WTC11 (cell line): Measurements from ENCODE around the gene ADAMTS9. TPM values are rescaled to one million over a fixed set of nuclear protein-coding genes. Genes with fewer than 3 reads are reported as not detected.

Experiments
- ATAC-seq: fragments of 200-7000 bp; cut with Tn5 transposase; 2 replicates; pipeline ENCODE4 v1.10.0; 2021; ENCODE audit warnings: mild to moderate bottlenecking, moderate library complexity
- CTCF ChIA-PET: fragments of 300-600 bp; sonication (Branson Sonifier 250); formaldehyde crosslinking; loops from one replicate; lab custom pipeline; 2021; ENCODE audit warnings: antibody characterized with exemption; lab: Charles Lee
- POLR2A ChIA-PET: fragments of 350-600 bp; sonication (Branson Sonifier 250); formaldehyde crosslinking; loops from one replicate; lab custom pipeline; 2021; ENCODE audit warnings: antibody characterized with exemption; lab: Charles Lee
- DNase-seq: peaks from one replicate; pipeline ENCODE4 v3.0.0; 2021; ENCODE audit warnings: low spot score
- H3K27ac Mint-ChIP-seq: 2 replicates; pipeline ENCODE4 v1.8.0; 2021; ENCODE audit warnings: mixed read lengths
- H3K27me3 Mint-ChIP-seq: 2 replicates; pipeline ENCODE4 v1.8.0; 2021; ENCODE audit warnings: low read depth, mild to moderate bottlenecking, moderate library complexity, mixed read lengths
- H3K36me3 Mint-ChIP-seq: 2 replicates; pipeline ENCODE4 v1.8.0; 2021; ENCODE audit warnings: mixed read lengths
- H3K4me1 Mint-ChIP-seq: 2 replicates; pipeline ENCODE4 v1.8.0; 2022; ENCODE audit warnings: mixed read lengths
- H3K4me3 Mint-ChIP-seq: 2 replicates; pipeline ENCODE4 v1.8.0; 2021; ENCODE audit warnings: mild to moderate bottlenecking, moderate library complexity, mixed read lengths
- H3K9me3 Mint-ChIP-seq: 2 replicates; pipeline ENCODE4 v1.8.0; 2021; ENCODE audit warnings: mixed read lengths
- FOXK1 ChIP-seq: sonication (generic); formaldehyde crosslinking; IDR thresholded peaks from 2 replicates; pipeline ENCODE4 v1.8.0; 2022; ENCODE audit warnings: mild to moderate bottlenecking, moderate library complexity, missing genetic modification reagents
- KAT7 ChIP-seq: sonication (generic); formaldehyde crosslinking; IDR thresholded peaks from 2 replicates; pipeline ENCODE4 v1.8.1; 2023; ENCODE audit warnings: missing genetic modification reagents, mild to moderate bottlenecking, borderline replicate concordance
- ZNF263 ChIP-seq: sonication (generic); formaldehyde crosslinking; IDR thresholded peaks from 2 replicates; pipeline ENCODE4 v1.8.1; 2022; ENCODE audit warnings: low read depth, mild to moderate bottlenecking, moderate library complexity, missing genetic modification reagents
- ZNF317 ChIP-seq: sonication (generic); formaldehyde crosslinking; IDR thresholded peaks from 2 replicates; pipeline ENCODE4 v1.8.1; 2023; ENCODE audit warnings: low read depth, mild to moderate bottlenecking, moderate library complexity, missing genetic modification reagents, borderline replicate concordance
- ZNF396 ChIP-seq: fragments of 250-450 bp; sonication (Bioruptor Pico); IDR thresholded peaks from 2 replicates; pipeline ENCODE4 v1.8.0; 2021; ENCODE audit warnings: mild to moderate bottlenecking, moderate library complexity, borderline replicate concordance
- ZNF671 ChIP-seq: fragments of 250-450 bp; sonication (Bioruptor Pico); IDR thresholded peaks from 2 replicates; pipeline ENCODE4 v1.8.0; 2021; ENCODE audit warnings: mild to moderate bottlenecking
- total RNA-seq: library from RNA; stranded (reverse); gene quantifications from 3 replicates; pipeline ENCODE4 v1.2.3, GENCODE V29; 2021
- TF ChIP-seq, protein P1 (sequence below): sonication (generic); formaldehyde crosslinking; IDR thresholded peaks from 2 replicates; pipeline ENCODE4 v1.8.0; 2022; ENCODE audit warnings: mild to moderate bottlenecking, missing genetic modification reagents
- TF ChIP-seq, protein P2 (sequence below): fragments of 250-450 bp; sonication (Bioruptor Pico); IDR thresholded peaks from 2 replicates; pipeline ENCODE4 v2.1.2; 2022; ENCODE audit warnings: mild to moderate bottlenecking, moderate library complexity
- TF ChIP-seq, protein P3 (sequence below): sonication (generic); formaldehyde crosslinking; IDR thresholded peaks from 2 replicates; pipeline ENCODE4 v1.8.1; 2022; ENCODE audit warnings: missing genetic modification reagents, borderline replicate concordance
- TF ChIP-seq, protein P4 (sequence below): fragments of 250-450 bp; sonication (Bioruptor Pico); IDR thresholded peaks from 2 replicates; pipeline ENCODE4 v1.9.0; 2021; ENCODE audit warnings: mild to moderate bottlenecking, borderline replicate concordance
- TF ChIP-seq, protein P5 (sequence below): sonication (generic); formaldehyde crosslinking; IDR thresholded peaks from 2 replicates; pipeline ENCODE4 v1.8.1; 2023; ENCODE audit warnings: mild to moderate bottlenecking, missing genetic modification reagents
- TF ChIP-seq, protein P6 (sequence below): sonication (generic); formaldehyde crosslinking; IDR thresholded peaks from 2 replicates; pipeline ENCODE4 v1.8.1; 2023; ENCODE audit warnings: mild to moderate bottlenecking, missing genetic modification reagents

Gene ADAMTS9
- total RNA-seq, 1 experiment from 2014 or later: 3.1 TPM

DNA sequence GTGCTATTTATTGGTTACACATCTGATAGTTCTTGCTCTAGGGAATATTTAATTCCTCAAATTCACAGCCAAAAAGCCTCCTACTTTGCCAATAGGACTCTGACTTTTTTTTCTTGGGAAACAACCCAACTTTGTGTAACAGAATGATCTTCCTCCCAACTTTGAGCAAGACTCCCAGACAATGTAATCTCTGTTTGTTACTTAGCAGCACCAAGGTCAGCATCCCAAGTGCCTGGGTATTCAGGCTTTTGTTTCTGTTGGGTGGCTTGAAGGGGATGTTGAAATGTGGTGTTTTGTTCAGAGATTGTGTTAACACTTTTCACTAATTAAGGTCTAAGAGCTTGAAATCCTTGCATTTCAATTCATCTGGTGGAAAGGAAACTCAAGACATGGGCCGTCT lies 115.8 kb downstream of the ADAMTS9 start:
- POLR2A ChIA-PET: no interaction called here
- Mint-ChIP-seq H3K9me3 (no peaks in the 10 kb centered on the region), H3K27ac (no peak overlapping the region), H3K4me3 (no peak overlapping the region), H3K36me3 (no peaks in the 10 kb centered on the region), H3K27me3 (no peaks in the 10 kb centered on the region), H3K4me1 (peaks cover 21% of the 10 kb centered on the region)
- TF ChIP-seq, protein P1, sequence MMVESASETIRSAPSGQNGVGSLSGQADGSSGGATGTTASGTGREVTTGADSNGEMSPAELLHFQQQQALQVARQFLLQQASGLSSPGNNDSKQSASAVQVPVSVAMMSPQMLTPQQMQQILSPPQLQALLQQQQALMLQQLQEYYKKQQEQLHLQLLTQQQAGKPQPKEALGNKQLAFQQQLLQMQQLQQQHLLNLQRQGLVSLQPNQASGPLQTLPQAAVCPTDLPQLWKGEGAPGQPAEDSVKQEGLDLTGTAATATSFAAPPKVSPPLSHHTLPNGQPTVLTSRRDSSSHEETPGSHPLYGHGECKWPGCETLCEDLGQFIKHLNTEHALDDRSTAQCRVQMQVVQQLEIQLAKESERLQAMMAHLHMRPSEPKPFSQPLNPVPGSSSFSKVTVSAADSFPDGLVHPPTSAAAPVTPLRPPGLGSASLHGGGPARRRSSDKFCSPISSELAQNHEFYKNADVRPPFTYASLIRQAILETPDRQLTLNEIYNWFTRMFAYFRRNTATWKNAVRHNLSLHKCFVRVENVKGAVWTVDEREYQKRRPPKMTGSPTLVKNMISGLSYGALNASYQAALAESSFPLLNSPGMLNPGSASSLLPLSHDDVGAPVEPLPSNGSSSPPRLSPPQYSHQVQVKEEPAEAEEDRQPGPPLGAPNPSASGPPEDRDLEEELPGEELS (CRISPR knock-in tag): no peak
- TF ChIP-seq, protein P2, sequence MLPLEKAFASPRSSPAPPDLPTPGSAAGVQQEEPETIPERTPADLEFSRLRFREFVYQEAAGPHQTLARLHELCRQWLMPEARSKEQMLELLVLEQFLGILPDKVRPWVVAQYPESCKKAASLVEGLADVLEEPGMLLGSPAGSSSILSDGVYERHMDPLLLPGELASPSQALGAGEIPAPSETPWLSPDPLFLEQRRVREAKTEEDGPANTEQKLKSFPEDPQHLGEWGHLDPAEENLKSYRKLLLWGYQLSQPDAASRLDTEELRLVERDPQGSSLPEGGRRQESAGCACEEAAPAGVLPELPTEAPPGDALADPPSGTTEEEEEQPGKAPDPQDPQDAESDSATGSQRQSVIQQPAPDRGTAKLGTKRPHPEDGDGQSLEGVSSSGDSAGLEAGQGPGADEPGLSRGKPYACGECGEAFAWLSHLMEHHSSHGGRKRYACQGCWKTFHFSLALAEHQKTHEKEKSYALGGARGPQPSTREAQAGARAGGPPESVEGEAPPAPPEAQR (CRISPR knock-in tag): no peak
- TF ChIP-seq, protein P3, sequence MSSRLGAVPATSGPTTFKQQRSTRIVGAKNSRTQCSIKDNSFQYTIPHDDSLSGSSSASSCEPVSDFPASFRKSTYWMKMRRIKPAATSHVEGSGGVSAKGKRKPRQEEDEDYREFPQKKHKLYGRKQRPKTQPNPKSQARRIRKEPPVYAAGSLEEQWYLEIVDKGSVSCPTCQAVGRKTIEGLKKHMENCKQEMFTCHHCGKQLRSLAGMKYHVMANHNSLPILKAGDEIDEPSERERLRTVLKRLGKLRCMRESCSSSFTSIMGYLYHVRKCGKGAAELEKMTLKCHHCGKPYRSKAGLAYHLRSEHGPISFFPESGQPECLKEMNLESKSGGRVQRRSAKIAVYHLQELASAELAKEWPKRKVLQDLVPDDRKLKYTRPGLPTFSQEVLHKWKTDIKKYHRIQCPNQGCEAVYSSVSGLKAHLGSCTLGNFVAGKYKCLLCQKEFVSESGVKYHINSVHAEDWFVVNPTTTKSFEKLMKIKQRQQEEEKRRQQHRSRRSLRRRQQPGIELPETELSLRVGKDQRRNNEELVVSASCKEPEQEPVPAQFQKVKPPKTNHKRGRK (CRISPR knock-in tag): no peak
- TF ChIP-seq ZNF671 (CRISPR knock-in tag): no peak
- no peak for TF ChIP-seq ZNF396
- no peak for TF ChIP-seq ZNF263 (CRISPR knock-in tag)
- CTCF ChIA-PET: no interaction called here
- ATAC-seq (peak; percentile 26; the same call in 1 of the 2 replicates), DNase-seq (no peak)

DNA sequence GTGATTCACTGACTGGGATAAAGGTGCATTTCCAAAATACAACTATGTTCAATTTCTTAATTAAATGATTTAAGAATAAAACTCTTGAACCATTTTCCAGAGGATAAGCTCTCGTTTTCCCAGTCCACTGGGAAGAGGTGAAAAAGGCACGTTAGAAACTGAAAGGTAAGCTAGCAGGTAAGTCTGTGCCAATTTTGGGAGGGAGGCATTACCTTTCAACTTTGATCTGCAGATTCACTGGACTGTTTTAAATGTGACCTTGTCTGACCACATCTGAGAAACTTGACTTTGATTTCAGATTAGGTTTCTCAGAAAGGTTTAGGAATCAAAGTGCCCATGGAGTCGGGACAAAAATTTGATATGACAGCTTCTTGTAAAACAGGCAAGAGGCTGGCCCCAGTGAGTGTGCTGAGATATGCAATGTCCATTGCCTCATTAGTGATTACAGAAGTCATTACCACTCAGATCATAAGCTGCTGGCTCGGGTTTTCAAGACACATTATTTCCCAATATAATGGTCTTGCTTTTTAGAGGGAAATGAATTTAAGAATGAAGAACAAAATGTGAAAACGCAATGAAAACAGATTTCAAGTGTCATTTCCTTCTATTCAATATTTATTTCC lies 118.8 kb downstream of the ADAMTS9 start:
- ChIA-PET CTCF (interaction anchor here (1.8 kb wide), 1 partner anchor 39 kb away, joined by 4 read pairs; no protein-coding TSS in a partner anchor), POLR2A (interaction anchor here (0.5 kb wide), 1 partner anchor 27 kb away, joined by 5 read pairs; no protein-coding TSS in a partner anchor)
- H3K36me3 Mint-ChIP-seq: no peaks in the 10 kb centered on the region
- peaks cover 1% of the 10 kb centered on the region for H3K4me1 Mint-ChIP-seq
- H3K9me3 Mint-ChIP-seq: no peaks in the 10 kb centered on the region
- no peak overlapping the region for H3K4me3 Mint-ChIP-seq
- TF ChIP-seq, protein P4, sequence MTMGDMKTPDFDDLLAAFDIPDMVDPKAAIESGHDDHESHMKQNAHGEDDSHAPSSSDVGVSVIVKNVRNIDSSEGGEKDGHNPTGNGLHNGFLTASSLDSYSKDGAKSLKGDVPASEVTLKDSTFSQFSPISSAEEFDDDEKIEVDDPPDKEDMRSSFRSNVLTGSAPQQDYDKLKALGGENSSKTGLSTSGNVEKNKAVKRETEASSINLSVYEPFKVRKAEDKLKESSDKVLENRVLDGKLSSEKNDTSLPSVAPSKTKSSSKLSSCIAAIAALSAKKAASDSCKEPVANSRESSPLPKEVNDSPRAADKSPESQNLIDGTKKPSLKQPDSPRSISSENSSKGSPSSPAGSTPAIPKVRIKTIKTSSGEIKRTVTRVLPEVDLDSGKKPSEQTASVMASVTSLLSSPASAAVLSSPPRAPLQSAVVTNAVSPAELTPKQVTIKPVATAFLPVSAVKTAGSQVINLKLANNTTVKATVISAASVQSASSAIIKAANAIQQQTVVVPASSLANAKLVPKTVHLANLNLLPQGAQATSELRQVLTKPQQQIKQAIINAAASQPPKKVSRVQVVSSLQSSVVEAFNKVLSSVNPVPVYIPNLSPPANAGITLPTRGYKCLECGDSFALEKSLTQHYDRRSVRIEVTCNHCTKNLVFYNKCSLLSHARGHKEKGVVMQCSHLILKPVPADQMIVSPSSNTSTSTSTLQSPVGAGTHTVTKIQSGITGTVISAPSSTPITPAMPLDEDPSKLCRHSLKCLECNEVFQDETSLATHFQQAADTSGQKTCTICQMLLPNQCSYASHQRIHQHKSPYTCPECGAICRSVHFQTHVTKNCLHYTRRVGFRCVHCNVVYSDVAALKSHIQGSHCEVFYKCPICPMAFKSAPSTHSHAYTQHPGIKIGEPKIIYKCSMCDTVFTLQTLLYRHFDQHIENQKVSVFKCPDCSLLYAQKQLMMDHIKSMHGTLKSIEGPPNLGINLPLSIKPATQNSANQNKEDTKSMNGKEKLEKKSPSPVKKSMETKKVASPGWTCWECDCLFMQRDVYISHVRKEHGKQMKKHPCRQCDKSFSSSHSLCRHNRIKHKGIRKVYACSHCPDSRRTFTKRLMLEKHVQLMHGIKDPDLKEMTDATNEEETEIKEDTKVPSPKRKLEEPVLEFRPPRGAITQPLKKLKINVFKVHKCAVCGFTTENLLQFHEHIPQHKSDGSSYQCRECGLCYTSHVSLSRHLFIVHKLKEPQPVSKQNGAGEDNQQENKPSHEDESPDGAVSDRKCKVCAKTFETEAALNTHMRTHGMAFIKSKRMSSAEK: no peak
- TF ChIP-seq KAT7 (CRISPR knock-in tag): no peak
- TF ChIP-seq, protein P5, sequence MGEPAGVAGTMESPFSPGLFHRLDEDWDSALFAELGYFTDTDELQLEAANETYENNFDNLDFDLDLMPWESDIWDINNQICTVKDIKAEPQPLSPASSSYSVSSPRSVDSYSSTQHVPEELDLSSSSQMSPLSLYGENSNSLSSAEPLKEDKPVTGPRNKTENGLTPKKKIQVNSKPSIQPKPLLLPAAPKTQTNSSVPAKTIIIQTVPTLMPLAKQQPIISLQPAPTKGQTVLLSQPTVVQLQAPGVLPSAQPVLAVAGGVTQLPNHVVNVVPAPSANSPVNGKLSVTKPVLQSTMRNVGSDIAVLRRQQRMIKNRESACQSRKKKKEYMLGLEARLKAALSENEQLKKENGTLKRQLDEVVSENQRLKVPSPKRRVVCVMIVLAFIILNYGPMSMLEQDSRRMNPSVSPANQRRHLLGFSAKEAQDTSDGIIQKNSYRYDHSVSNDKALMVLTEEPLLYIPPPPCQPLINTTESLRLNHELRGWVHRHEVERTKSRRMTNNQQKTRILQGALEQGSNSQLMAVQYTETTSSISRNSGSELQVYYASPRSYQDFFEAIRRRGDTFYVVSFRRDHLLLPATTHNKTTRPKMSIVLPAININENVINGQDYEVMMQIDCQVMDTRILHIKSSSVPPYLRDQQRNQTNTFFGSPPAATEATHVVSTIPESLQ: no peak
- TF ChIP-seq, protein P6, sequence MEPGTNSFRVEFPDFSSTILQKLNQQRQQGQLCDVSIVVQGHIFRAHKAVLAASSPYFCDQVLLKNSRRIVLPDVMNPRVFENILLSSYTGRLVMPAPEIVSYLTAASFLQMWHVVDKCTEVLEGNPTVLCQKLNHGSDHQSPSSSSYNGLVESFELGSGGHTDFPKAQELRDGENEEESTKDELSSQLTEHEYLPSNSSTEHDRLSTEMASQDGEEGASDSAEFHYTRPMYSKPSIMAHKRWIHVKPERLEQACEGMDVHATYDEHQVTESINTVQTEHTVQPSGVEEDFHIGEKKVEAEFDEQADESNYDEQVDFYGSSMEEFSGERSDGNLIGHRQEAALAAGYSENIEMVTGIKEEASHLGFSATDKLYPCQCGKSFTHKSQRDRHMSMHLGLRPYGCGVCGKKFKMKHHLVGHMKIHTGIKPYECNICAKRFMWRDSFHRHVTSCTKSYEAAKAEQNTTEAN (CRISPR knock-in tag): no peak
- no peak for TF ChIP-seq ZNF317 (CRISPR knock-in tag)
- no peak for TF ChIP-seq FOXK1 (CRISPR knock-in tag)
- ATAC-seq: no peak
- no peak overlapping the region for H3K27ac Mint-ChIP-seq
- no peak for DNase-seq
- H3K27me3 Mint-ChIP-seq: no peaks in the 10 kb centered on the region; the same call in 1 of the 2 replicates
